ENCODE results near the gene ADAMTSL5.

- TF ChIP-seq ISL1 (CRISPR knock-in tag; IDR thresholded peaks at IDR 0.05) (no peak), CREB5 (CRISPR knock-in tag; IDR thresholded peaks at IDR 0.05; ENCODE audit: low read depth) (no peak), TSHZ2 (CRISPR knock-in tag; IDR thresholded peaks at IDR 0.05) (no peak)
Measured at GRCh38 chr19:1523412-1524286, 10.8 kb upstream of the ADAMTSL5 start, which contains the start of gene PLK5.
